Subcutaneous abdominal adipose tissue (tissue), 5 donors: ENCODE data around the gene BMP7.

Source experiments
- H3K27ac ChIP-seq: one replicate; pipeline ENCODE4 v1.7.0; 2013; ENCODE audit warnings: low read depth, mild to moderate bottlenecking, inconsistent platforms, low read length, moderate library complexity
- H3K27me3 ChIP-seq, 5 donors: one replicate each; pipeline ENCODE4 v1.7.0; 2013; ENCODE audit warnings: low read length in 5 of 5, inconsistent platforms in 1 of 5; ENCODE audit not compliant: control insufficient read depth in 5 of 5, insufficient read depth in 4 of 5
- H3K36me3 ChIP-seq, 5 donors: one replicate each; pipeline ENCODE4 v1.7.0; 2013; ENCODE audit warnings: low read length in 5 of 5; ENCODE audit not compliant: control insufficient read depth in 5 of 5, insufficient read depth in 5 of 5
- H3K4me1 ChIP-seq, 5 donors: one replicate each; pipeline ENCODE4 v1.7.0; 2013; ENCODE audit warnings: low read length in 5 of 5, mild to moderate bottlenecking in 3 of 5, moderate library complexity in 1 of 5; ENCODE audit not compliant: control insufficient read depth in 5 of 5, insufficient read depth in 5 of 5
- H3K4me3 ChIP-seq, 5 donors: one replicate each; pipeline ENCODE4 v1.7.0; 2013; ENCODE audit warnings: low read length in 5 of 5, low read depth in 1 of 5
- H3K9ac ChIP-seq, 5 donors: one replicate each; pipeline ENCODE4 v1.7.0; 2013; ENCODE audit warnings: low read length in 5 of 5, mild to moderate bottlenecking in 4 of 5, moderate library complexity in 3 of 5
- H3K9me3 ChIP-seq, 5 donors: one replicate each; pipeline ENCODE4 v1.7.0; 2013; ENCODE audit warnings: low read length in 5 of 5; ENCODE audit not compliant: control insufficient read depth in 5 of 5
- donor health status: healthy.
- donor health status: healthy.
- donor health status: healthy.
- donor health status: healthy.
- donor health status: healthy.

BMP7 gene

GRCh38 chr20:57180387-57180786, 86.1 kb downstream of the BMP7 start:
- Histone ChIP-seq H3K27me3 (peaks cover 11 to 33% (median 26%) of the 10 kb centered on the region in 5 donors), H3K4me1 (no peaks in the 10 kb centered on the region), H3K4me3 (no peak overlapping the region), H3K9me3 (no peaks in the 10 kb centered on the region), H3K36me3 (no peaks in the 10 kb centered on the region), H3K9ac (no peak overlapping the region), H3K27ac (no peak overlapping the region)

GRCh38 chr20:57179265-57179664, 87.2 kb downstream of the BMP7 start:
- no peaks in the 10 kb centered on the region for H3K4me1 ChIP-seq
- no peak overlapping the region for H3K4me3 ChIP-seq
- H3K9ac ChIP-seq, result no peak overlapping the region
- no peaks in the 10 kb centered on the region for H3K9me3 ChIP-seq
- H3K27me3 ChIP-seq, result peaks cover 11 to 32% (median 25%) of the 10 kb centered on the region in 5 donors
- H3K36me3 ChIP-seq, result no peaks in the 10 kb centered on the region
- H3K27ac ChIP-seq, result no peak overlapping the region

GRCh38 chr20:57178582-57179111, 87.8 kb downstream of the BMP7 start:
- H3K9me3 ChIP-seq, result no peaks in the 10 kb centered on the region

GRCh38 chr20:57177636-57178280, 88.7 kb downstream of the BMP7 start:
- Histone ChIP-seq H3K36me3 (no peaks in the 10 kb centered on the region), H3K27me3 (peaks cover 11 to 30% (median 19%) of the 10 kb centered on the region in 5 donors), H3K27ac (no peak overlapping the region), H3K9ac (no peak overlapping the region), H3K4me1 (no peaks in the 10 kb centered on the region), H3K4me3 (no peak overlapping the region), H3K9me3 (no peaks in the 10 kb centered on the region)

More at GRCh38 chr20:57178582-57179111, 87.8 kb downstream of the BMP7 start:
- no peaks in the 10 kb centered on the region for H3K4me1 ChIP-seq
- H3K27me3 ChIP-seq, result peaks cover 11 to 30% (median 24%) of the 10 kb centered on the region in 5 donors
- no peak overlapping the region for H3K9ac ChIP-seq
- H3K27ac ChIP-seq, result no peak overlapping the region
- no peak overlapping the region for H3K4me3 ChIP-seq
- H3K36me3 ChIP-seq, result no peaks in the 10 kb centered on the region

- no peak overlapping the region for H3K27ac ChIP-seq
- no peaks in the 10 kb centered on the region for H3K4me1 ChIP-seq
- H3K27me3 ChIP-seq, result peaks cover 4 to 29% (median 15%) of the 10 kb centered on the region in 5 donors
- H3K36me3 ChIP-seq, result no peaks in the 10 kb centered on the region
- H3K9me3 ChIP-seq, result no peaks in the 10 kb centered on the region
- H3K9ac ChIP-seq, result no peak overlapping the region
- H3K4me3 ChIP-seq, result no peak overlapping the region
These were observed 89.6 kb downstream of the BMP7 start for GRCh38 chr20:57176842-57177241.

- Histone ChIP-seq H3K9me3 (no peaks in the 10 kb centered on the region), H3K36me3 (no peaks in the 10 kb centered on the region), H3K27ac (no peak overlapping the region), H3K27me3 (peaks cover 0 to 22% (median 15%) of the 10 kb centered on the region in 5 donors), H3K9ac (no peak overlapping the region), H3K4me1 (no peaks in the 10 kb centered on the region), H3K4me3 (no peak overlapping the region)
These were observed 90.9 kb downstream of the BMP7 start for GRCh38 chr20:57175397-57176010.

- Histone ChIP-seq H3K9ac (no peak overlapping the region), H3K4me1 (no peaks in the 10 kb centered on the region), H3K4me3 (no peak overlapping the region), H3K36me3 (no peaks in the 10 kb centered on the region), H3K27me3 (peaks cover 0 to 17% (median 15%) of the 10 kb centered on the region in 5 donors), H3K9me3 (no peaks in the 10 kb centered on the region), H3K27ac (no peak overlapping the region)
These were observed 91.7 kb downstream of the BMP7 start for GRCh38 chr20:57174737-57175136.

- no peaks in the 10 kb centered on the region for H3K36me3 ChIP-seq
These were observed 92.5 kb downstream of the BMP7 start for GRCh38 chr20:57173986-57174385.

GRCh38 chr20:57173041-57173440, 93.4 kb downstream of the BMP7 start:
- Histone ChIP-seq H3K9ac (no peak overlapping the region), H3K36me3 (no peaks in the 10 kb centered on the region), H3K9me3 (no peaks in the 10 kb centered on the region), H3K4me1 (no peaks in the 10 kb centered on the region), H3K4me3 (no peak overlapping the region), H3K27ac (no peak overlapping the region), H3K27me3 (peaks cover 0 to 8% (median 6%) of the 10 kb centered on the region in 5 donors)

More at GRCh38 chr20:57173986-57174385, 92.5 kb downstream of the BMP7 start:
- Histone ChIP-seq H3K9ac (no peak overlapping the region), H3K27me3 (peaks cover 0 to 16% (median 11%) of the 10 kb centered on the region in 5 donors), H3K4me1 (no peaks in the 10 kb centered on the region), H3K4me3 (no peak overlapping the region), H3K9me3 (no peaks in the 10 kb centered on the region), H3K27ac (no peak overlapping the region)

- no peak overlapping the region for H3K27ac ChIP-seq
- no peak overlapping the region for H3K4me3 ChIP-seq
- H3K4me1 ChIP-seq, result no peaks in the 10 kb centered on the region
- H3K27me3 ChIP-seq, result peaks cover 0 to 4% (median 0%) of the 10 kb centered on the region in 5 donors
- peaks cover 0 to 3% (median 0%) of the 10 kb centered on the region in 5 donors for H3K9me3 ChIP-seq
- H3K9ac ChIP-seq, result no peak overlapping the region
- no peaks in the 10 kb centered on the region for H3K36me3 ChIP-seq
These were observed 96.1 kb downstream of the BMP7 start for GRCh38 chr20:57170343-57170742.
